HEK293 (cell line): Measurements from ENCODE around the gene SRRM2.

Experiments
- CTCF ChIP-seq: fragments of 450-650 bp; formaldehyde crosslinking; IDR thresholded peaks from 2 replicates; pipeline ENCODE4 v1.5.1; 2016; ENCODE audit warnings: missing biosample characterization, missing genetic modification characterization
- ELK4 ChIP-seq: IDR thresholded peaks from 2 replicates; pipeline ENCODE4 v1.6.1; 2011; ENCODE audit warnings: mild to moderate bottlenecking, low read depth, low read length, borderline replicate concordance
- KLF7 ChIP-seq: fragments of 450-650 bp; formaldehyde crosslinking; IDR thresholded peaks from 2 replicates; pipeline ENCODE4 v1.5.1; 2016; ENCODE audit warnings: missing biosample characterization, missing genetic modification characterization, borderline replicate concordance
- PATZ1 ChIP-seq: fragments of 450-650 bp; formaldehyde crosslinking; IDR thresholded peaks from 2 replicates; pipeline ENCODE4 v1.5.1; 2016; ENCODE audit warnings: missing biosample characterization, missing genetic modification characterization
- ZBTB10 ChIP-seq: fragments of 450-650 bp; formaldehyde crosslinking; IDR thresholded peaks from 2 replicates; pipeline ENCODE4 v1.5.1; 2016; ENCODE audit warnings: missing biosample characterization, missing genetic modification characterization
- ZBTB26 ChIP-seq: fragments of 450-650 bp; formaldehyde crosslinking; optimal IDR thresholded peaks from 2 replicates; pipeline ENCODE3; 2016; ENCODE audit warnings: missing biosample characterization, mild to moderate bottlenecking, missing genetic modification characterization
- ZBTB7A ChIP-seq: fragments of 450-650 bp; formaldehyde crosslinking; IDR thresholded peaks from 2 replicates; pipeline ENCODE4 v1.5.1; 2016; ENCODE audit warnings: low read depth, missing biosample characterization, missing genetic modification characterization
- ZFP3 ChIP-seq: fragments of 450-650 bp; formaldehyde crosslinking; IDR thresholded peaks from 2 replicates; pipeline ENCODE4 v1.5.1; 2016; ENCODE audit warnings: low read depth, missing biosample characterization, missing genetic modification characterization
- ZNF114 ChIP-seq: fragments of 450-650 bp; formaldehyde crosslinking; IDR thresholded peaks from 2 replicates; pipeline ENCODE4 v1.5.0; 2017; ENCODE audit warnings: missing biosample characterization, missing genetic modification characterization
- ZNF274 ChIP-seq, 2 experiments: fragments of 200-500 bp in 1 of 2; fragments of 450-650 bp in 1 of 2; sonication (Bioruptor generic) in 1 of 2; formaldehyde crosslinking in 1 of 2; IDR thresholded peaks; 2 replicates each; pipeline versions ENCODE4 v1.5.1 to v1.6.1; 2014 to 2016; ENCODE audit warnings: borderline replicate concordance in 1 of 2, inconsistent platforms in 1 of 2, low read length in 1 of 2, missing biosample characterization in 1 of 2, missing genetic modification characterization in 1 of 2
- ZNF324 ChIP-seq: fragments of 450-650 bp; formaldehyde crosslinking; IDR thresholded peaks from 2 replicates; pipeline ENCODE4 v1.5.1; 2016; ENCODE audit warnings: missing biosample characterization, missing genetic modification characterization
- ZNF501 ChIP-seq: fragments of 450-650 bp; formaldehyde crosslinking; IDR thresholded peaks from 2 replicates; pipeline ENCODE4 v1.5.1; 2016; ENCODE audit warnings: missing biosample characterization, missing genetic modification characterization

- TF ChIP-seq CTCF (no peak), ZBTB10 (tag by site-specific recombination) (no peak), ELK4 (no peak), ZNF501 (no peak), KLF7 (tag by site-specific recombination) (no peak), ZFP3 (tag by site-specific recombination) (no peak), ZNF274 (IDR thresholded peaks at IDR 0.05; ENCODE audit: low read length) (no peak), ZNF274 (tag by site-specific recombination; IDR thresholded peaks at IDR 0.05; ENCODE audit: borderline replicate concordance) (no peak), PATZ1 (tag by site-specific recombination) (no peak), ZNF324 (no peak), ZBTB26 (tag by site-specific recombination) (no peak), ZBTB7A (tag by site-specific recombination) (no peak), ZNF114 (no peak)
Measured at GRCh38 chr16:2773188-2773968, 20.9 kb downstream of the SRRM2 start.
